HepG2 (cell line): Measurements from ENCODE around the gene LOX. TPM values are rescaled to one million over a fixed set of nuclear protein-coding genes. Genes with fewer than 3 reads are reported as not detected.

Experiments
- CHCHD3 ChIP-seq: sonication (generic); formaldehyde crosslinking; IDR thresholded peaks from 2 replicates; pipeline ENCODE4 v1.8.0; 2022; ENCODE audit warnings: mild to moderate bottlenecking, missing genetic modification reagents, moderate library complexity
- GATAD1 ChIP-seq: IDR thresholded peaks from 2 replicates; pipeline ENCODE4 v1.6.1; 2016; ENCODE audit warnings: missing genetic modification reagents, missing compliant biosample characterization
- HNRNPUL1 ChIP-seq: fragments of 200-400 bp; formaldehyde crosslinking; IDR thresholded peaks from 2 replicates; pipeline ENCODE4 v1.6.1; 2017; ENCODE audit warnings: low read depth, mild to moderate bottlenecking, low read length, moderate library complexity
- IKZF4 ChIP-seq: sonication (generic); formaldehyde crosslinking; IDR thresholded peaks from 2 replicates; pipeline ENCODE4 v1.5.1; 2020; ENCODE audit warnings: borderline replicate concordance, mild to moderate bottlenecking, low read depth, missing genetic modification reagents; ENCODE audit errors: not compliant biosample characterization
- KLF9 ChIP-seq: IDR thresholded peaks from 2 replicates; pipeline ENCODE4 v1.6.1; 2016; ENCODE audit warnings: low read depth
- MIER3 ChIP-seq: IDR thresholded peaks from 2 replicates; pipeline ENCODE4 v1.6.1; 2016; ENCODE audit warnings: missing compliant biosample characterization, borderline replicate concordance
- MTF1 ChIP-seq: sonication (generic); formaldehyde crosslinking; IDR thresholded peaks from 2 replicates; pipeline ENCODE4 v1.5.0; 2020; ENCODE audit warnings: missing genetic modification reagents
- MXI1 ChIP-seq: IDR thresholded peaks from 3 replicates; pipeline ENCODE4 v1.6.1; 2012; ENCODE audit warnings: low read depth, low read length, inconsistent platforms, borderline replicate concordance
- NONO ChIP-seq, 2 experiments: fragments of 450-650 bp in 1 of 2; sonication (generic) in 1 of 2; formaldehyde crosslinking in 1 of 2; IDR thresholded peaks in 1 of 2; conservative IDR thresholded peaks in 1 of 2; 2 replicates each; pipeline versions ENCODE4 v1.6.1 to v1.8.0; 2017 to 2022; ENCODE audit warnings: mild to moderate bottlenecking in 1 of 2, missing genetic modification reagents in 1 of 2, moderate library complexity in 1 of 2
- PHB2 ChIP-seq: fragments of 450-650 bp; IDR thresholded peaks from 2 replicates; pipeline ENCODE4 v1.6.1; 2018; ENCODE audit not compliant: partially characterized antibody
- POLR2AphosphoS5 ChIP-seq: IDR thresholded peaks from 2 replicates; pipeline ENCODE4 v1.6.1; 2012; ENCODE audit warnings: low read depth, low read length
- RAD21 ChIP-seq: fragments of 450-650 bp; formaldehyde crosslinking; IDR thresholded peaks from 2 replicates; pipeline ENCODE4 v1.5.0; 2020; ENCODE audit warnings: mild to moderate bottlenecking
- RBAK ChIP-seq: sonication (generic); formaldehyde crosslinking; IDR thresholded peaks from 2 replicates; pipeline ENCODE4 v1.5.1; 2020; ENCODE audit warnings: mild to moderate bottlenecking, missing genetic modification reagents
- SCMH1 ChIP-seq: sonication (generic); formaldehyde crosslinking; IDR thresholded peaks from 2 replicates; pipeline ENCODE4 v1.9.0; 2021; ENCODE audit warnings: missing genetic modification reagents, mild to moderate bottlenecking, borderline replicate concordance
- TAF15 ChIP-seq: fragments of 200-400 bp; formaldehyde crosslinking; IDR thresholded peaks from one replicate; pipeline ENCODE4 v1.6.1; 2018; ENCODE audit warnings: mild to moderate bottlenecking, low read depth, low read length; ENCODE audit not compliant: poor library complexity, severe bottlenecking
- TEAD3 ChIP-seq: optimal IDR thresholded peaks from 2 replicates; pipeline ENCODE3; 2016; ENCODE audit warnings: borderline replicate concordance
- ZBTB1 ChIP-seq: sonication (generic); formaldehyde crosslinking; IDR thresholded peaks from 2 replicates; pipeline ENCODE4 v1.4.0; 2020; ENCODE audit warnings: missing genetic modification reagents, borderline replicate concordance
- ZNF124 ChIP-seq: sonication (generic); formaldehyde crosslinking; IDR thresholded peaks from 2 replicates; pipeline ENCODE4 v1.4.0; 2020; ENCODE audit warnings: missing genetic modification reagents
- ZNF441 ChIP-seq: sonication (generic); formaldehyde crosslinking; IDR thresholded peaks from 2 replicates; pipeline ENCODE4 v1.7.0; 2021; ENCODE audit warnings: missing genetic modification reagents, borderline replicate concordance
- ZNF513 ChIP-seq: sonication (generic); formaldehyde crosslinking; conservative IDR thresholded peaks from 2 replicates; pipeline ENCODE4 v1.5.0; 2020; ENCODE audit warnings: missing genetic modification reagents
- ZNF558 ChIP-seq: sonication (generic); formaldehyde crosslinking; IDR thresholded peaks from 2 replicates; pipeline ENCODE4 v1.9.0; 2022; ENCODE audit warnings: mild to moderate bottlenecking, missing genetic modification reagents, borderline replicate concordance
- ZNF724P ChIP-seq: sonication (generic); formaldehyde crosslinking; IDR thresholded peaks from 2 replicates; pipeline ENCODE4 v1.8.0; 2022; ENCODE audit warnings: missing genetic modification reagents, borderline replicate concordance
- ZZZ3 ChIP-seq: sonication (generic); formaldehyde crosslinking; IDR thresholded peaks from 2 replicates; pipeline ENCODE4 v1.4.0; 2020; ENCODE audit warnings: missing genetic modification reagents, mild to moderate bottlenecking, borderline replicate concordance
- polyA plus RNA-seq, 8 experiments: library from polyadenylated mRNA; depleted of rRNA in 3 of 8; stranded (reverse) in 7 of 8; unstranded in 1 of 8; fragments of >200 nt; fragmentation: Illumina TruSeq in 4 of 8; extraction: Trizol in 4 of 8; gene quantifications; 2 replicates each; pipeline versions ENCODE4 v1.2.1 to v1.2.3, GENCODE V29; 2011 to 2016; ENCODE audit warnings: low read depth in 4 of 8, missing spikeins in 1 of 8, mixed read lengths in 1 of 8; ENCODE audit not compliant: insufficient read depth in 1 of 8
- total RNA-seq, 5 experiments: library from RNA; depleted of rRNA; stranded (reverse); fragments of >200 nt; fragmentation: Illumina TruSeq; extraction: Trizol; gene quantifications; 2 replicates each; pipeline ENCODE4 v1.2.3, GENCODE V29; 2016; ENCODE audit warnings: low read depth in 1 of 5
- TF ChIP-seq, protein P1 (sequence below): sonication (generic); formaldehyde crosslinking; IDR thresholded peaks from 2 replicates; pipeline ENCODE4 v1.4.0; 2020; ENCODE audit warnings: missing genetic modification reagents
- TF ChIP-seq, protein P2 (sequence below): IDR thresholded peaks from 2 replicates; pipeline ENCODE4 v1.6.1; 2012; ENCODE audit warnings: inconsistent platforms

Gene LOX
- total and polyA plus RNA-seq, 2 of the 13 experiments (the other 11 are each of a cell fraction or from before 2014, with no cell fraction given) = 0.73 to 173 TPM

- no peak for TF ChIP-seq PHB2
- TF ChIP-seq KLF9 = no peak
- no peak; the same call in 1 of the 2 replicates for TF ChIP-seq ZNF558 (CRISPR knock-in tag)
- TF ChIP-seq ZNF724P (CRISPR knock-in tag) = no peak
- TF ChIP-seq ZBTB1 (CRISPR knock-in tag) = no peak
- peak; percentile 34 for TF ChIP-seq TEAD3 (CRISPR knock-in tag)
- TF ChIP-seq, protein P1, sequence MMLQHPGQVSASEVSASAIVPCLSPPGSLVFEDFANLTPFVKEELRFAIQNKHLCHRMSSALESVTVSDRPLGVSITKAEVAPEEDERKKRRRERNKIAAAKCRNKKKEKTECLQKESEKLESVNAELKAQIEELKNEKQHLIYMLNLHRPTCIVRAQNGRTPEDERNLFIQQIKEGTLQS = no peak
- peak; percentile 52; the same call in 1 of the 2 replicates for TF ChIP-seq POLR2AphosphoS5
- TF ChIP-seq HNRNPUL1 = no peak
- TF ChIP-seq GATAD1 = no peak
- no peak for TF ChIP-seq ZZZ3 (CRISPR knock-in tag)
- TF ChIP-seq, protein P2, sequence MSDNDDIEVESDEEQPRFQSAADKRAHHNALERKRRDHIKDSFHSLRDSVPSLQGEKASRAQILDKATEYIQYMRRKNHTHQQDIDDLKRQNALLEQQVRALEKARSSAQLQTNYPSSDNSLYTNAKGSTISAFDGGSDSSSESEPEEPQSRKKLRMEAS = peak; percentile 76
- no peak for TF ChIP-seq RAD21 (CRISPR knock-in tag)
- TF ChIP-seq RBAK (CRISPR knock-in tag) = no peak
- no peak for TF ChIP-seq MTF1 (CRISPR knock-in tag)
- no peak for TF ChIP-seq SCMH1 (CRISPR knock-in tag)
- no peak for TF ChIP-seq TAF15
- TF ChIP-seq IKZF4 (CRISPR knock-in tag) = no peak
- no peak for TF ChIP-seq ZNF441 (CRISPR knock-in tag)
- no peak for TF ChIP-seq ZNF513 (CRISPR knock-in tag)
- no peak for TF ChIP-seq MIER3 (CRISPR knock-in tag)
- no peak for TF ChIP-seq CHCHD3
- no peak; the same call in 2 of the 3 replicates for TF ChIP-seq MXI1
- no peak for TF ChIP-seq NONO (IDR thresholded peaks at IDR 0.05)
- TF ChIP-seq NONO (CRISPR knock-in tag; conservative IDR thresholded peaks at IDR 0.05) = peak; percentile 70; the same call in 1 of the 2 replicates
- TF ChIP-seq ZNF124 (CRISPR knock-in tag) = no peak
Measured at GRCh38 chr5:122078116-122079110, at the start of gene LOX (continued).
